Lung (tissue), 12 donors: ENCODE results near the gene POU2F1. TPM values are rescaled to one million over a fixed set of nuclear protein-coding genes. Genes with fewer than 3 reads are reported as not detected.

ENCODE experiments used
- ATAC-seq: fragments of 200-7000 bp; cut with Tn5 transposase; one replicate; pipeline ENCODE4 v1.9.1; 2020; ENCODE audit warnings: moderate number of reproducible peaks; ENCODE audit not compliant: insufficient read depth, low FRiP score
- DNase-seq, 3 donors: peaks; one replicate each; pipeline ENCODE4 v3.0.0-alpha.2; 2013 to 2017
- H3K27ac ChIP-seq, 2 donors: one replicate each; pipeline ENCODE4 v1.5.1; 2013; ENCODE audit warnings: mild to moderate bottlenecking in 2 of 2, moderate library complexity in 2 of 2, control low read depth in 1 of 2, inconsistent platforms in 1 of 2, low read depth in 1 of 2, low read length in 1 of 2
- H3K27me3 ChIP-seq, 3 donors: one replicate each; pipeline ENCODE4 v1.5.1; 2013; ENCODE audit warnings: low read length in 2 of 3; ENCODE audit not compliant: control insufficient read depth in 3 of 3, insufficient read depth in 3 of 3
- H3K36me3 ChIP-seq, 4 donors: one replicate each; pipeline ENCODE4 v1.5.1; 2013; ENCODE audit warnings: low read length in 4 of 4, mild to moderate bottlenecking in 1 of 4, moderate library complexity in 1 of 4; ENCODE audit not compliant: control insufficient read depth in 4 of 4, insufficient read depth in 4 of 4
- H3K4me1 ChIP-seq, 5 donors: one replicate each; pipeline ENCODE4 v1.5.1; 2013; ENCODE audit warnings: low read length in 5 of 5, mild to moderate bottlenecking in 2 of 5, moderate library complexity in 1 of 5; ENCODE audit not compliant: control insufficient read depth in 5 of 5, insufficient read depth in 5 of 5
- H3K4me3 ChIP-seq: one replicate; pipeline ENCODE4 v1.5.1; 2013; ENCODE audit warnings: mild to moderate bottlenecking, control low read depth, moderate library complexity
- H3K9ac ChIP-seq, 2 donors: one replicate each; pipeline ENCODE4 v1.5.1; 2013; ENCODE audit warnings: low read length in 2 of 2, control low read depth in 1 of 2; ENCODE audit not compliant: insufficient read depth in 1 of 2
- H3K9me3 ChIP-seq, 4 donors: one replicate each; pipeline ENCODE4 v1.5.1; 2013; ENCODE audit warnings: low read length in 3 of 4, mild to moderate bottlenecking in 1 of 4, moderate library complexity in 1 of 4; ENCODE audit not compliant: control insufficient read depth in 4 of 4, insufficient read depth in 3 of 4
- CTCF ChIP-seq: IDR thresholded peaks from 2 replicates; pipeline ENCODE4 v1.5.1; 2012; ENCODE audit warnings: mild to moderate bottlenecking; ENCODE audit errors: control extremely low read depth, extremely low read depth
- WGBS, 2 donors: extraction: QIAGEN DNeasy Blood & Tissue Kit; methylation state at CpG; one replicate each; pipeline ENCODE4 v1.1.7; 2013; 5-methylcytosine and 5-hydroxymethylcytosine counted together
- polyA plus RNA-seq, 2 donors: library from polyadenylated mRNA; stranded (reverse); fragments of 200-250 nt; gene quantifications; one replicate each; pipeline ENCODE4 v1.2.1, GENCODE V29; 2013
- total RNA-seq, 2 donors: library from RNA; depleted of rRNA in 1 of 2; stranded (reverse); fragments of >200 nt in 1 of 2; gene quantifications; one replicate each; pipeline ENCODE4 v1.2.1, GENCODE V29; 2014 to 2021
- donor health status: control.
- donor health status: control.
- donor health status: Bipolar disorder and iron deficiency.
- donor health status: healthy.
- donor health status: DM: yes; HTN: yes; CAD: no.

Gene POU2F1
- total and polyA plus RNA-seq, 4 donors, result 2.0 to 34.4 (median 8.7) TPM

DNA sequence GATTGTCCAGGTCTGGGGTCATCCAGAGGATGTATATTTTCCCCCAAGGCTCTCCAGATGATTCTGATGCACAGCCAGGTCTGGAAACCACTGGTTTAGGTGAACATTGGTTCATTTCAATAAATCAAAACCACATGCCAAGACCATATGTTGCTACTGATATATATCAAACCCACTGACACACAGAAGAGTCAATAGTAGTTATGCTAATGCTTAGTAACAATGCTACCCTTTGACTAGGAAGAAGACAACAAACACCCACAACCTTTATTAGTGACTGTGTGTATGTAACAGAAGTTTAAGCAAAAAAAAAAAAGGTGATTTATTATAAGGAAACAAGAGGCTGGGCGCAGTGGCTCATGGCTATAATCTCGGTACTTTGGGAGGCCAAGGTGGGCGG, 35.6 kb upstream of the POU2F1 start:
- 85 to 87% methylated on average over 3 of the region's 3 CpGs for WGBS, 2 donors
- H3K27ac ChIP-seq, result no peak overlapping the region
- H3K4me3 ChIP-seq, result no peak overlapping the region

GRCh38 chr1:167185974-167186657, 34.6 kb upstream of the POU2F1 start:
- Histone ChIP-seq H3K27me3 (no peaks in the 10 kb centered on the region), H3K9me3 (peaks cover 0 to 1% (median 0%) of the 10 kb centered on the region in 4 donors), H3K4me3 (no peak overlapping the region), H3K9ac (no peak overlapping the region), H3K36me3 (no peaks in the 10 kb centered on the region), H3K27ac (no peak overlapping the region), H3K4me1 (no peaks in the 10 kb centered on the region)
- no peak for TF ChIP-seq CTCF
- ATAC-seq (no peak), DNase-seq (no peak)
- WGBS, 2 donors, result 74 to 90% methylated on average over 6 of the region's 6 CpGs

More for the DNA sequence above, 35.6 kb upstream of the POU2F1 start:
- H3K9me3 ChIP-seq, result no peaks in the 10 kb centered on the region
- no peak for TF ChIP-seq CTCF
- no peak for DNase-seq
- no peak for ATAC-seq
- no peaks in the 10 kb centered on the region for H3K36me3 ChIP-seq
- no peak overlapping the region for H3K9ac ChIP-seq
- no peaks in the 10 kb centered on the region for H3K27me3 ChIP-seq
- no peaks in the 10 kb centered on the region for H3K4me1 ChIP-seq

GRCh38 chr1:167186771-167187170, 33.9 kb upstream of the POU2F1 start:
- Histone ChIP-seq H3K9me3 (peaks cover 0 to 1% (median 0%) of the 10 kb centered on the region in 4 donors), H3K27me3 (no peaks in the 10 kb centered on the region), H3K4me1 (no peaks in the 10 kb centered on the region), H3K36me3 (no peaks in the 10 kb centered on the region), H3K4me3 (no peak overlapping the region), H3K9ac (no peak overlapping the region), H3K27ac (no peak overlapping the region)
- whole genome bisulfite sequencing, 2 donors, result 92 to 93% methylated on average over 2 of the region's 2 CpGs
- ATAC-seq (no peak), DNase-seq (no peak)
- no peak for TF ChIP-seq CTCF

- Histone ChIP-seq H3K9me3 (peaks cover 0 to 1% (median 0%) of the 10 kb centered on the region in 4 donors), H3K4me1 (no peaks in the 10 kb centered on the region), H3K4me3 (no peak overlapping the region), H3K9ac (no peak overlapping the region), H3K36me3 (no peaks in the 10 kb centered on the region), H3K27ac (no peak overlapping the region), H3K27me3 (no peaks in the 10 kb centered on the region)
- no peak for TF ChIP-seq CTCF
- DNase-seq, result no peak
- ATAC-seq, result no peak
- 80 to 87% methylated on average over 9 of the region's 9 CpGs for WGBS, 2 donors
These were observed 29.9 kb upstream of the POU2F1 start for GRCh38 chr1:167190747-167191237.
